Hematopoietic multipotent progenitor cell treated with erythropoietin and hydrocortisone succinate and interleukin-3 and kit ligand, for 4 days (in vitro differentiated cells): ENCODE data around the gene ARRDC4.

ENCODE experiments used
- DNase-seq: peaks from one replicate; pipeline ENCODE4 v3.0.0-alpha.2; 2015

Gene ARRDC4

DNA sequence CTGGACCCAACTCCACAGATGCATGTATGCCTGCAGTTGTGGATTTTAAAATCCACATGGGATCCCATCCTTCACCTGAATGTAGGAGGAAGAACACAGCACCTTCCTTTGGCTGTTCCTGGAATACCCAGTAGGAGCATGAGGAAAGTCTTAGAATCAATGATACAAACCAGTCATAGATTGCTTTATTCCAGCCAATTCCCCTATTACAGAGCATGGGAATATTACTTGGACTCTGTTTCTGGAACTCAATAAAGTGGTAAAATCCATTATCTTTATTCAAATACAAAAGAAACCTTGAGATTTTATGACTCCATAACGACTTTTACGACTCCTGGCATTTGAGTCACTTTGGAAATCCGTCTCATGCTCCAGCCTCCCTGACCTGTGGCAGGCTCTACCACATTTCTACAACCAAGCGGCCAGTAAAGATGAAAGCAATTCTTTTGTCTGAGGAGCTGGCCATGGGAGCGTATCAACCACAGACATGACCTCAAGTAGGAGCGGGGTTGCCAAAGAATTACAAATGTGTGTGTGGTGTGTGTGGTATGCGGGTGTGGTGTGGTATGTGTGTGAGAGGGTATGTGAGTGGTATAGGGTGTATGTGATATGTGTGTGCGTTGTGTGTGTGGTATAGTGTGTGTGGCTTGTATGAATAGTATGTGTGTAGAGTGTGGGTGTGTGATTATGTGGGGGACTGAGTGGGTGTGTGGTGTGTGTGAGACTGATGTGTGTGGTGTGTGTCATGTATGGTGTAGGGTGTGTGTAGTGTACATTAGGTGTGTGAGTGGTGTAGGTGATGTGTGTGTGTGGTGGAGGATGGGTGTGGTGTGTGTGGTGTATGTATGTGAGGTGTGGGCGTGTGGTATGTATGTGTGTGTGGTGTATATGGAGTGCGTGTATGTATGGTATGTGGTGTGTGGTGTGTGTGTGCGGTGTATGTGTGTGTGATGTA, 40.0 kb downstream of the ARRDC4 start:
- peak; percentile 13 for DNase-seq

- DNase-seq = no peak
Measured at GRCh38 chr15:98001663-98002194, 41.2 kb downstream of the ARRDC4 start.

DNA sequence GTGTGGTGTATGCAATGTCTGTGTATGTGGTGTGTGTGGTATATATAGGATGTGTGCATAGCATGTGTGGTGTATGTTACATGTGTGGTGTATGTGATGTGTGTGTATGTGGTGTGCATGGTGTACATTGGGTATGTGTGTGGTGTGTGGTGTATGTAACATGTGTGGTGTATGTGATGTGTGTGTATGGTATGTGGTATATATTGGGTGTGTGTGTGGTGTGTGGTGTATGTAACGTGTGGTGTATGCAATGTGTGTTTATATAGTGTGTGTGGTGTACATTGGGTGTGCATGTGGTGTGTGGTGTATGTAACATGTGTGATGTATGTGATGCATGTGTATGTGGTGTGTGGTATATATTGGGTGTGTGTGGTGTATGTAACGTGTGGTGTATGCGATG, 41.9 kb downstream of the ARRDC4 start:
- no peak for DNase-seq

GRCh38 chr15:98002866-98003265, 42.4 kb downstream of the ARRDC4 start:
- no peak for DNase-seq

GRCh38 chr15:98003518-98003917, 43.0 kb downstream of the ARRDC4 start:
- DNase-seq = no peak

DNA sequence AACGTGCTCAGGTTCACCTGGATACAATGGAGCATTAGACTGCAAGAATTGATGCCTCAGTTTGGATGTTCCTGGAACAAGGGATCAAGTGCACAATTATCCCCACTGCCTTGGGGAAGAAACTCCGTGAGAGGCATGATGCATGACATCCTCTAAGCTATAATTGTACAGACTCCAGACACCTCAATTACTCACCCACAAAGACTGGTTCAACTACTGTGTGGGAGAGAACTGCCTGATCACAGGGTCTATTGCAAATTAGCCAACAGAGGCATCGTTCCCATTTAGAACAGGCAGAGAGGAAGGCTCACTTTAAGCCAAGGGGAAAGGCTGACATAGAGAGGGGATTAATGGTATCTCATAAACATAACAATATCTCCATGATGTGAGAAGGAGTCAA, 43.5 kb downstream of the ARRDC4 start:
- DNase-seq = no peak

- no peak for DNase-seq
Measured at GRCh38 chr15:98005659-98006058, 45.2 kb downstream of the ARRDC4 start.

GRCh38 chr15:98009169-98009568, 48.7 kb downstream of the ARRDC4 start:
- peak; percentile 28 for DNase-seq

GRCh38 chr15:98009971-98010370, 49.5 kb downstream of the ARRDC4 start:
- peak; percentile 40 for DNase-seq

GRCh38 chr15:98012354-98012753, 51.9 kb downstream of the ARRDC4 start:
- DNase-seq = peak; percentile 23

GRCh38 chr15:98013631-98014030, 53.1 kb downstream of the ARRDC4 start:
- DNase-seq = peak; percentile 15

DNA sequence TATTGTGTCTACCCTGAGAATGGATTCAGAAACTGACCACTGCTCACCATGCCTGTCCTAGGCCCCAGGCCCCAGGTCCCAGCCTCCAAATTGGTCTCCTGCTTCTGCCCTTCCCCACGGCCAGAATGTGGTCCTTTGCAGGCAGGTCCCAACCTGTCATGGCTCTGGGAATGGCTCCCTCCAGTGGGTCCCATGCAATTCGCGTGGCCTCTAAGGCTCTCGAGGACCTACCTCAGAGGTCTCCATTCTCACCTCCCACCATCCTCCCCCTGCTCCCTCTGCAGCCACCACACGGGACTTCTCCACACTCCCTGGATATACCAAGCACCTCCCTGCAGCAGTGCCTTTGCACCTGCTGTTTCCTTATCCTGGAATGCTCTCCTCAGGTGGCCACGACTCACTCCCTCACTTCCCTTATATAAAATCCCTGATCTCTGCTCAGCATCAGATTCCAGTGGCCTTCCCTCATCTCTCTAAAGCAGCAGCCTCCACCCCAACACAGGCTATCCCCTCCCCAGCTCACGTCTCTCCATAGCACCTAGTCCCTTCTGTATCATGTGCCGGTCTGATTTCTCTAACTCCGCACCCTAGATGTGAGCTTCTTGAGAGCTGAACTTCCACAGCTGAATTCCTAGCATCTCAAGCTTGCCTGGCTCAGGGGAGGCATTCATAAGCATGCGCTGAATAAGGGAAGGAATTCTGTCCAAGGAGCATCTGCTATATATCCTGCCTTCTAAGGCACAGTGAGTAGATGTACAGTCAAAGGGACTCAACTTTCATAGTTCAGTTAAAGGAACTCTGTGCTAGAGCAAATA, 56.9 kb downstream of the ARRDC4 start:
- DNase-seq = no peak

- DNase-seq = no peak
Measured at GRCh38 chr15:98018761-98019351, 58.4 kb downstream of the ARRDC4 start.
